A549 (cell line): Measurements from ENCODE around the gene RBM47. TPM values are rescaled to one million over a fixed set of nuclear protein-coding genes. Genes with fewer than 3 reads are reported as not detected.

Experiments used
- ATAC-seq, 2 experiments: fragments of 200-7000 bp in 1 of 2; fragments of >200 bp in 1 of 2; cut with Nextera tagmentation in 1 of 2; cut with Tn5 transposase in 1 of 2; 3 replicates each; pipeline versions ENCODE4 v1.8.0 to v1.9.1; 2018 to 2020; ENCODE audit warnings: mild to moderate bottlenecking in 1 of 2, moderate library complexity in 1 of 2
- CTCF ChIA-PET: fragments of 300-600 bp; sonication (Branson Sonifier 250); formaldehyde crosslinking; extraction: SDS; loops from one replicate; lab custom pipeline; 2021; ENCODE audit warnings: antibody characterized with exemption, inconsistent platforms; lab: Yijun Ruan, JAX
- POLR2A ChIA-PET: fragments of 350-600 bp; formaldehyde crosslinking; extraction: SDS; loops from one replicate; lab custom pipeline; 2021; ENCODE audit warnings: antibody characterized with exemption, inconsistent platforms; lab: Yijun Ruan, JAX
- DNase-seq, 2 experiments: peaks; one replicate each; pipeline versions ENCODE4 v3.0.0 to v3.0.0-alpha.2; 2011 to 2016; ENCODE audit warnings: low read depth in 1 of 2, low spot score in 1 of 2
- FAIRE-seq: peaks from 2 replicates; lab custom pipeline; 2011; peaks lifted over from hg19 to GRCh38; lab: Jason Lieb, UNC
- H3K27ac ChIP-seq, 2 experiments: fragments of >200 bp; sonication (Bioruptor Twin); formaldehyde crosslinking; 3 replicates each; pipeline ENCODE4 v1.5.1; 2016 to 2017
- H3K4me1 ChIP-seq: fragments of >200 bp; sonication (Bioruptor Twin); formaldehyde crosslinking; 3 replicates; pipeline ENCODE4 v1.6.1; 2016
- H3K4me2 ChIP-seq: fragments of >200 bp; sonication (Bioruptor Twin); formaldehyde crosslinking; 3 replicates; pipeline ENCODE4 v1.6.1; 2016
- H3K4me3 ChIP-seq: fragments of >200 bp; sonication (Bioruptor Twin); formaldehyde crosslinking; 3 replicates; pipeline ENCODE4 v1.5.1; 2016
- H3K9me3 ChIP-seq: fragments of >200 bp; sonication (Bioruptor Twin); formaldehyde crosslinking; 3 replicates; pipeline ENCODE4 v1.6.1; 2016
- BHLHE40 ChIP-seq: IDR thresholded peaks from 2 replicates; pipeline ENCODE4 v1.6.1; 2012; ENCODE audit warnings: low read depth, low read length, inconsistent platforms
- CBX2 ChIP-seq: fragments of 200-600 bp; sonication (generic); IDR thresholded peaks from 2 replicates; pipeline ENCODE4 v1.6.1; 2016; ENCODE audit warnings: low read depth, mild to moderate bottlenecking, borderline replicate concordance
- CEBPB ChIP-seq, 2 experiments: fragments of >200 bp in 1 of 2; sonication (Bioruptor Twin) in 1 of 2; formaldehyde crosslinking in 1 of 2; IDR thresholded peaks; 2 replicates each; pipeline ENCODE4 v1.6.1; 2012 to 2016
- CHD4 ChIP-seq: fragments of 200-600 bp; sonication (generic); IDR thresholded peaks from 2 replicates; pipeline ENCODE4 v1.6.1; 2016; ENCODE audit warnings: antibody characterized with exemption, mild to moderate bottlenecking, borderline replicate concordance
- EHMT2 ChIP-seq: fragments of 200-600 bp; sonication (generic); IDR thresholded peaks from 2 replicates; pipeline ENCODE4 v1.6.1; 2016; ENCODE audit warnings: antibody characterized with exemption, low read depth, mild to moderate bottlenecking, moderate library complexity
- EP300 ChIP-seq, 2 experiments: fragments of >200 bp; sonication (Bioruptor Twin); formaldehyde crosslinking; IDR thresholded peaks; 2 replicates in 1 of 2; 3 replicates in 1 of 2; pipeline ENCODE4 v1.6.1; 2016 to 2017
- FOSB ChIP-seq: fragments of 250-450 bp; sonication (Bioruptor Pico); IDR thresholded peaks from 2 replicates; pipeline ENCODE4 v1.5.0; 2020; ENCODE audit warnings: mild to moderate bottlenecking, moderate library complexity
- FOSL2 ChIP-seq, 2 experiments: fragments of 450-650 bp in 1 of 2; fragments of >200 bp in 1 of 2; sonication (Bioruptor Twin) in 1 of 2; formaldehyde crosslinking; IDR thresholded peaks; 2 replicates each; pipeline versions ENCODE4 v1.5.0 to v1.6.1; 2016 to 2020; ENCODE audit warnings: mild to moderate bottlenecking in 1 of 2, moderate library complexity in 1 of 2
- FOXS1 ChIP-seq: fragments of 250-450 bp; sonication (Bioruptor Pico); IDR thresholded peaks from 2 replicates; pipeline ENCODE4 v1.5.0; 2020; ENCODE audit warnings: mild to moderate bottlenecking, moderate library complexity
- HDAC2 ChIP-seq: fragments of 200-600 bp; sonication (generic); IDR thresholded peaks from 2 replicates; pipeline ENCODE4 v1.6.1; 2016
- HMGXB4 ChIP-seq: fragments of 250-450 bp; sonication (Bioruptor Pico); IDR thresholded peaks from 2 replicates; pipeline ENCODE4 v1.5.0; 2021; ENCODE audit warnings: mild to moderate bottlenecking, moderate library complexity, borderline replicate concordance
- JUN ChIP-seq, 2 experiments: fragments of >200 bp; sonication (Bioruptor Twin); formaldehyde crosslinking; IDR thresholded peaks; 2 replicates in 1 of 2; 3 replicates in 1 of 2; pipeline ENCODE4 v1.6.1; 2016 to 2017
- JUNB ChIP-seq: fragments of >200 bp; sonication (Bioruptor Twin); formaldehyde crosslinking; IDR thresholded peaks from 2 replicates; pipeline ENCODE4 v1.6.1; 2016
- MAX ChIP-seq: IDR thresholded peaks from 2 replicates; pipeline ENCODE4 v1.6.1; 2012
- MAZ ChIP-seq: fragments of 150-350 bp; IDR thresholded peaks from 2 replicates; pipeline ENCODE4 v1.6.1; 2014; ENCODE audit warnings: antibody characterized with exemption, low read depth, low read length, borderline replicate concordance
- NR3C1 ChIP-seq: fragments of >200 bp; sonication (Bioruptor Twin); formaldehyde crosslinking; IDR thresholded peaks from 3 replicates; pipeline ENCODE4 v1.6.1; 2017
- POLR2AphosphoS2 ChIP-seq: conservative IDR thresholded peaks from 2 replicates; pipeline ENCODE4 v1.6.1; 2012; ENCODE audit warnings: low read length, improper control_type of control experiment, inconsistent platforms
- RAD21 ChIP-seq, 2 experiments: fragments of >200 bp in 1 of 2; sonication (Bioruptor Twin) in 1 of 2; formaldehyde crosslinking in 1 of 2; IDR thresholded peaks in 1 of 2; conservative IDR thresholded peaks in 1 of 2; 2 replicates in 1 of 2; 3 replicates in 1 of 2; pipeline ENCODE4 v1.6.1; 2012 to 2018; ENCODE audit warnings: inconsistent platforms in 1 of 2
- RCOR1 ChIP-seq: fragments of 150-350 bp; IDR thresholded peaks from 2 replicates; pipeline ENCODE4 v1.6.1; 2014; ENCODE audit warnings: antibody characterized with exemption, low read length, low read depth
- RFX5 ChIP-seq: fragments of 450-650 bp; IDR thresholded peaks from 2 replicates; pipeline ENCODE4 v1.7.1; 2014; ENCODE audit warnings: antibody characterized with exemption, mild to moderate bottlenecking, moderate library complexity
- SREBF2 ChIP-seq: fragments of 450-650 bp; IDR thresholded peaks from 2 replicates; pipeline ENCODE4 v1.6.1; 2014; ENCODE audit warnings: mild to moderate bottlenecking, moderate library complexity
- WGBS: methylation state at CpG from one replicate; pipeline ENCODE4 v1.1.6; 2017; ENCODE audit errors: missing lambda C conversion rate; 5-methylcytosine and 5-hydroxymethylcytosine counted together
- polyA plus RNA-seq, 4 experiments: library from polyadenylated mRNA; depleted of rRNA in 3 of 4; stranded (reverse); fragments of >200 nt; fragmentation: RNase III in 1 of 4; extraction: RNeasy Plus Mini Kit Qiagen cat#74134 plus additional on column Dnase treatment in 1 of 4; gene quantifications; 2 replicates in 3 of 4; 3 replicates in 1 of 4; pipeline ENCODE4 v1.2.3, GENCODE V29; 2011 to 2017

The RBM47 gene
- polyA plus RNA-seq, 2 of the 4 experiments (the other 2 are of a cell fraction) = 38.1 to 43.3 TPM

- WGBS = 90% methylated on average over 2 of the region's 2 CpGs
- 0 out of 3 replicates have a peak, but pooled peaks cover 24% of the 10 kb centered on the region for H3K4me1 ChIP-seq
Observed at GRCh38 chr4:40614031-40614430, 15.6 kb downstream of the RBM47 start.

GRCh38 chr4:40613456-40613855, 16.2 kb downstream of the RBM47 start:
- H3K4me2 ChIP-seq = no peak overlapping the region
- POLR2A ChIA-PET = no interaction called here
- no peak overlapping the region for H3K4me3 ChIP-seq
- ATAC-seq (no peak), DNase-seq (no peak)
- H3K9me3 ChIP-seq = no peaks in the 10 kb centered on the region
- WGBS = 88% methylated on average over 1 of the region's 1 CpG
- TF ChIP-seq FOSL2 (IDR thresholded peaks at IDR 0.05) (no peak), FOSL2 (CRISPR knock-in tag; IDR thresholded peaks at IDR 0.05) (peak; percentile 20; the same call in 1 of the 2 replicates), SREBF2 (no peak), HDAC2 (no peak)
- TF ChIP-seq, all 56 proteins: peak for 1
- Histone ChIP-seq H3K27ac (no peak overlapping the region), H3K4me1 (peaks cover 23% of the 10 kb centered on the region; the same call in 1 of the 3 replicates)
- no peak for FAIRE-seq
- CTCF ChIA-PET = no interaction called here

More at GRCh38 chr4:40614031-40614430, 15.6 kb downstream of the RBM47 start:
- POLR2A ChIA-PET = no interaction called here
- CTCF ChIA-PET = no interaction called here
- Histone ChIP-seq H3K4me3 (no peak overlapping the region), H3K4me2 (no peak overlapping the region), H3K27ac (no peak overlapping the region)
- ATAC-seq = no peak
- no peak for TF ChIP-seq BHLHE40
- no peak for TF ChIP-seq SREBF2
- no peak for TF ChIP-seq CHD4
- no peak for TF ChIP-seq RFX5
- no peak for TF ChIP-seq RCOR1
- no peak for TF ChIP-seq CBX2
- no peak for TF ChIP-seq MAX
- no peak for TF ChIP-seq RAD21 (conservative IDR thresholded peaks at IDR 0.05 in 1 of 2, IDR thresholded peaks at IDR 0.05 in 1 of 2)
- no peak for TF ChIP-seq EP300 (IDR thresholded peaks at IDR 0.05)
- TF ChIP-seq HMGXB4 (CRISPR knock-in tag) = no peak
- TF ChIP-seq POLR2AphosphoS2 = no peak
- TF ChIP-seq JUN (IDR thresholded peaks at IDR 0.05) = no peak
- no peak for TF ChIP-seq CEBPB (IDR thresholded peaks at IDR 0.05)
- TF ChIP-seq FOSB (CRISPR knock-in tag) = no peak
- no peak for TF ChIP-seq MAZ
- no peak for TF ChIP-seq NR3C1
- no peak for TF ChIP-seq EHMT2
- TF ChIP-seq, all 56 proteins: peak for 0
- FAIRE-seq (no peak), DNase-seq (no peak)
- H3K9me3 ChIP-seq = no peaks in the 10 kb centered on the region

GRCh38 chr4:40612831-40613230, 16.8 kb downstream of the RBM47 start:
- POLR2A ChIA-PET = no interaction called here

More at GRCh38 chr4:40612831-40613230, 16.8 kb downstream of the RBM47 start:
- DNase-seq (no peak), FAIRE-seq (no peak)
- TF ChIP-seq RFX5 (no peak), FOXS1 (no peak), JUNB (no peak)
- TF ChIP-seq, all 56 proteins: peak for 0
- peaks cover 18% of the 10 kb centered on the region; the same call in 2 of the 3 replicates for H3K4me1 ChIP-seq
- no peak overlapping the region for H3K4me2 ChIP-seq
- H3K27ac ChIP-seq = no peak overlapping the region
- no peak overlapping the region for H3K4me3 ChIP-seq
- H3K9me3 ChIP-seq = no peaks in the 10 kb centered on the region
- no peak for ATAC-seq
- WGBS = 40% methylated on average over 2 of the region's 2 CpGs
- CTCF ChIA-PET = interaction anchor here (1.4 kb wide), 1 partner anchor 18 kb away, joined by 4 read pairs; no protein-coding TSS in a partner anchor
